ENCODE data around the gene MBD5. TPM values are rescaled to one million over a fixed set of nuclear protein-coding genes. Genes with fewer than 3 reads are reported as not detected.

Gene MBD5
- total and polyA plus RNA-seq, 7 donors: 2.3 to 81.1 (median 67.0) TPM

GRCh38 chr2:148253685-148254084 lies 232.8 kb downstream of the MBD5 start:
- Histone ChIP-seq H3K4me3 (no peak overlapping the region), H3K36me3 (peaks cover 0 to 5% (median 0%) of the 10 kb centered on the region in 4 donors), H3K4me1 (no peaks in the 10 kb centered on the region), H3K27ac (no peak overlapping the region), H3K27me3 (no peaks in the 10 kb centered on the region), H3K9me3 (peaks cover 0 to 2% (median 0%) of the 10 kb centered on the region in 4 donors)
- no peak for TF ChIP-seq EP300 (IDR thresholded peaks at IDR 0.05)
- no peak for TF ChIP-seq POLR2A (IDR thresholded peaks at IDR 0.05)
- no peak for TF ChIP-seq POLR2AphosphoS5 (IDR thresholded peaks at IDR 0.05)
- TF ChIP-seq CTCF (IDR thresholded peaks at IDR 0.05): no peak
- DNase-seq: no peak
- intact Hi-C loops (cut with DNase I): no loop called here
- WGBS, 2 donors: 96 to 97% methylated on average over 6 of the region's 6 CpGs

- Histone ChIP-seq H3K4me1 (no peaks in the 10 kb centered on the region), H3K9me3 (peaks cover 0 to 5% (median 0%) of the 10 kb centered on the region in 4 donors), H3K36me3 (peaks cover 0 to 5% (median 0%) of the 10 kb centered on the region in 4 donors), H3K4me3 (no peak overlapping the region), H3K27me3 (no peaks in the 10 kb centered on the region), H3K27ac (no peak overlapping the region)
- 97 to 98% methylated on average over 8 of the region's 8 CpGs for WGBS, 2 donors
- no peak for TF ChIP-seq POLR2A (IDR thresholded peaks at IDR 0.05)
- TF ChIP-seq EP300 (IDR thresholded peaks at IDR 0.05): no peak
- no peak for TF ChIP-seq POLR2AphosphoS5 (IDR thresholded peaks at IDR 0.05)
- no peak for TF ChIP-seq CTCF (IDR thresholded peaks at IDR 0.05)
- intact Hi-C loops (cut with DNase I): no loop called here
- DNase-seq: no peak
Observed at GRCh38 chr2:148255929-148256328, 235.0 kb downstream of the MBD5 start.

- H3K36me3 ChIP-seq: peaks cover 0 to 5% (median 0%) of the 10 kb centered on the region in 4 donors
- H3K27ac ChIP-seq: no peak overlapping the region
- TF ChIP-seq CTCF (IDR thresholded peaks at IDR 0.05) (no peak), EP300 (IDR thresholded peaks at IDR 0.05) (no peak), POLR2A (IDR thresholded peaks at IDR 0.05) (no peak), POLR2AphosphoS5 (IDR thresholded peaks at IDR 0.05) (no peak)
- H3K4me1 ChIP-seq: no peaks in the 10 kb centered on the region
- intact Hi-C loops (cut with DNase I): no loop called here
- H3K9me3 ChIP-seq: peaks cover 0 to 5% (median 0%) of the 10 kb centered on the region in 4 donors
- 97% methylated on average over 6 of the region's 6 CpGs for WGBS, 2 donors
- H3K27me3 ChIP-seq: no peaks in the 10 kb centered on the region
- H3K4me3 ChIP-seq: no peak overlapping the region
- no peak for DNase-seq
Observed at GRCh38 chr2:148257276-148257675, 236.4 kb downstream of the MBD5 start.

- peaks cover 0 to 5% (median 0%) of the 10 kb centered on the region in 4 donors for H3K36me3 ChIP-seq
- DNase-seq: no peak
- no peak overlapping the region for H3K27ac ChIP-seq
- no peaks in the 10 kb centered on the region for H3K4me1 ChIP-seq
- no peak overlapping the region for H3K4me3 ChIP-seq
- intact Hi-C loops (cut with DNase I): no loop called here
- TF ChIP-seq POLR2AphosphoS5 (IDR thresholded peaks at IDR 0.05) (no peak), EP300 (IDR thresholded peaks at IDR 0.05) (no peak), POLR2A (IDR thresholded peaks at IDR 0.05) (no peak), CTCF (IDR thresholded peaks at IDR 0.05) (no peak)
- peaks cover 0 to 5% (median 0%) of the 10 kb centered on the region in 4 donors for H3K9me3 ChIP-seq
- 77% methylated on average over 10 of the region's 10 CpGs for WGBS, 2 donors
- no peaks in the 10 kb centered on the region for H3K27me3 ChIP-seq
Observed at GRCh38 chr2:148258124-148258523, 237.2 kb downstream of the MBD5 start.

- Histone ChIP-seq H3K9me3 (peaks cover 0 to 3% (median 0%) of the 10 kb centered on the region in 4 donors), H3K4me3 (no peak overlapping the region), H3K27me3 (no peaks in the 10 kb centered on the region), H3K27ac (no peak overlapping the region), H3K4me1 (no peaks in the 10 kb centered on the region), H3K36me3 (peaks cover 0 to 3% (median 0%) of the 10 kb centered on the region in 4 donors)
- TF ChIP-seq EP300 (IDR thresholded peaks at IDR 0.05) (no peak), POLR2A (IDR thresholded peaks at IDR 0.05) (no peak), CTCF (IDR thresholded peaks at IDR 0.05) (no peak), POLR2AphosphoS5 (IDR thresholded peaks at IDR 0.05) (no peak)
- 82 to 87% methylated on average over 6 of the region's 6 CpGs for WGBS, 2 donors
- intact Hi-C loops (cut with DNase I): no loop called here
- no peak for DNase-seq
Observed at GRCh38 chr2:148259674-148260073, 238.8 kb downstream of the MBD5 start.
